Lung (tissue), 12 donors: ENCODE measurements around the gene NEK7. TPM values are rescaled to one million over a fixed set of nuclear protein-coding genes. Genes with fewer than 3 reads are reported as not detected.
"Not testable (repeated sequence)": the region's sequence is repeated elsewhere in the genome, so short reads cannot be mapped to it uniquely, and the experiment has no call there.

Experiments
- ATAC-seq: fragments of 200-7000 bp; cut with Tn5 transposase; one replicate; pipeline ENCODE4 v1.9.1; 2020; ENCODE audit warnings: moderate number of reproducible peaks; ENCODE audit not compliant: insufficient read depth, low FRiP score
- DNase-seq, 3 donors: peaks; one replicate each; pipeline ENCODE4 v3.0.0-alpha.2; 2013 to 2017
- H3K27ac ChIP-seq, 2 donors: one replicate each; pipeline ENCODE4 v1.5.1; 2013; ENCODE audit warnings: mild to moderate bottlenecking in 2 of 2, moderate library complexity in 2 of 2, control low read depth in 1 of 2, inconsistent platforms in 1 of 2, low read depth in 1 of 2, low read length in 1 of 2
- H3K27me3 ChIP-seq, 3 donors: one replicate each; pipeline ENCODE4 v1.5.1; 2013; ENCODE audit warnings: low read length in 2 of 3; ENCODE audit not compliant: control insufficient read depth in 3 of 3, insufficient read depth in 3 of 3
- H3K36me3 ChIP-seq, 4 donors: one replicate each; pipeline ENCODE4 v1.5.1; 2013; ENCODE audit warnings: low read length in 4 of 4, mild to moderate bottlenecking in 1 of 4, moderate library complexity in 1 of 4; ENCODE audit not compliant: control insufficient read depth in 4 of 4, insufficient read depth in 4 of 4
- H3K4me1 ChIP-seq, 5 donors: one replicate each; pipeline ENCODE4 v1.5.1; 2013; ENCODE audit warnings: low read length in 5 of 5, mild to moderate bottlenecking in 2 of 5, moderate library complexity in 1 of 5; ENCODE audit not compliant: control insufficient read depth in 5 of 5, insufficient read depth in 5 of 5
- H3K4me3 ChIP-seq: one replicate; pipeline ENCODE4 v1.5.1; 2013; ENCODE audit warnings: mild to moderate bottlenecking, control low read depth, moderate library complexity
- H3K9ac ChIP-seq, 2 donors: one replicate each; pipeline ENCODE4 v1.5.1; 2013; ENCODE audit warnings: low read length in 2 of 2, control low read depth in 1 of 2; ENCODE audit not compliant: insufficient read depth in 1 of 2
- H3K9me3 ChIP-seq, 4 donors: one replicate each; pipeline ENCODE4 v1.5.1; 2013; ENCODE audit warnings: low read length in 3 of 4, mild to moderate bottlenecking in 1 of 4, moderate library complexity in 1 of 4; ENCODE audit not compliant: control insufficient read depth in 4 of 4, insufficient read depth in 3 of 4
- CTCF ChIP-seq: IDR thresholded peaks from 2 replicates; pipeline ENCODE4 v1.5.1; 2012; ENCODE audit warnings: mild to moderate bottlenecking; ENCODE audit errors: control extremely low read depth, extremely low read depth
- WGBS, 2 donors: extraction: QIAGEN DNeasy Blood & Tissue Kit; methylation state at CpG; one replicate each; pipeline ENCODE4 v1.1.7; 2013; 5-methylcytosine and 5-hydroxymethylcytosine counted together
- polyA plus RNA-seq, 2 donors: library from polyadenylated mRNA; stranded (reverse); fragments of 200-250 nt; gene quantifications; one replicate each; pipeline ENCODE4 v1.2.1, GENCODE V29; 2013
- total RNA-seq, 2 donors: library from RNA; depleted of rRNA in 1 of 2; stranded (reverse); fragments of >200 nt in 1 of 2; gene quantifications; one replicate each; pipeline ENCODE4 v1.2.1, GENCODE V29; 2014 to 2021
- donor health status: control.
- donor health status: control.
- donor health status: Bipolar disorder and iron deficiency.
- donor health status: healthy.
- donor health status: DM: yes; HTN: yes; CAD: no.

The NEK7 gene
- total and polyA plus RNA-seq, 4 donors = 23.9 to 132 (median 64.2) TPM

- no peaks in the 10 kb centered on the region for H3K27me3 ChIP-seq
- no peak overlapping the region for H3K4me3 ChIP-seq
- TF ChIP-seq CTCF = no peak
- ATAC-seq (no peak), DNase-seq (no peak)
- 97 to 99% methylated on average over 8 of the region's 8 CpGs for WGBS, 2 donors
- H3K9ac ChIP-seq = no peak overlapping the region
- H3K9me3 ChIP-seq = peaks cover 0 to 26% (median 4%) of the 10 kb centered on the region in 4 donors
- H3K4me1 ChIP-seq = peaks cover 0 to 4% (median 0%) of the 10 kb centered on the region in 5 donors
- H3K27ac ChIP-seq = peak overlapping the region in 1 of 2 donors; percentile 69
- peaks cover 5 to 20% (median 13%) of the 10 kb centered on the region in 4 donors for H3K36me3 ChIP-seq
These were observed 55.3 kb downstream of the NEK7 start for GRCh38 chr1:198212126-198212525.

- H3K9ac ChIP-seq = no peak overlapping the region
- no peak overlapping the region for H3K4me3 ChIP-seq
- peak; percentile 41 for ATAC-seq
- TF ChIP-seq CTCF = no peak
- peak overlapping the region in 1 of 2 donors; percentile 43 for H3K27ac ChIP-seq
- H3K9me3 ChIP-seq = peaks cover 0 to 27% (median 4%) of the 10 kb centered on the region in 4 donors
- H3K36me3 ChIP-seq = peaks cover 5 to 20% (median 13%) of the 10 kb centered on the region in 4 donors
- WGBS, 2 donors = 81 to 88% methylated on average over 3 of the region's 3 CpGs
- H3K27me3 ChIP-seq = no peaks in the 10 kb centered on the region
- peaks cover 0 to 4% (median 0%) of the 10 kb centered on the region in 5 donors for H3K4me1 ChIP-seq
- no peak for DNase-seq
These were observed 55.9 kb downstream of the NEK7 start for GRCh38 chr1:198212675-198213074.

GRCh38 chr1:198214924-198215323, 58.1 kb downstream of the NEK7 start:
- Histone ChIP-seq H3K27ac (no peak overlapping the region), H3K36me3 (peaks cover 5 to 20% (median 13%) of the 10 kb centered on the region in 4 donors), H3K27me3 (no peaks in the 10 kb centered on the region), H3K4me1 (peaks cover 0 to 4% (median 0%) of the 10 kb centered on the region in 5 donors), H3K9me3 (peaks cover 0 to 27% (median 4%) of the 10 kb centered on the region in 4 donors), H3K9ac (no peak overlapping the region), H3K4me3 (no peak overlapping the region)
- TF ChIP-seq CTCF = no peak
- no peak for DNase-seq
- 98 to 100% methylated on average over 1 of the region's 1 CpG for WGBS, 2 donors
- no peak for ATAC-seq

- peaks cover 0 to 10% (median 0%) of the 10 kb centered on the region in 5 donors for H3K4me1 ChIP-seq
- TF ChIP-seq CTCF = no peak
- H3K27ac ChIP-seq = peak overlapping the region in 1 of 2 donors; percentile 50
- WGBS, 2 donors = 49 to 66% methylated on average over 1 of the region's 1 CpG
- no peak overlapping the region for H3K9ac ChIP-seq
- no peaks in the 10 kb centered on the region for H3K27me3 ChIP-seq
- no peak overlapping the region for H3K4me3 ChIP-seq
- H3K9me3 ChIP-seq = peaks cover 0 to 8% (median under 1%) of the 10 kb centered on the region in 4 donors
- no peak for DNase-seq
- H3K36me3 ChIP-seq = peaks cover 0 to 3% (median 0%) of the 10 kb centered on the region in 4 donors
- ATAC-seq = no peak
These were observed 63.6 kb downstream of the NEK7 start for GRCh38 chr1:198220428-198220827.

- H3K36me3 ChIP-seq, H3K9ac ChIP-seq, H3K27me3 ChIP-seq, DNase-seq, H3K9me3 ChIP-seq, H3K27ac ChIP-seq, ATAC-seq, H3K4me1 ChIP-seq, H3K4me3 ChIP-seq: not testable (repeated sequence)
- 96 to 97% methylated on average over 4 of the region's 5 CpGs for WGBS, 2 donors
These were observed 70.2 kb downstream of the NEK7 start for GRCh38 chr1:198227010-198227409.
